Prostate gland (tissue), 2 donors: ENCODE data around the gene PTK7. TPM values are rescaled to one million over a fixed set of nuclear protein-coding genes. Genes with fewer than 3 reads are reported as not detected.

Experiments
- DNase-seq: peaks from one replicate; pipeline ENCODE4 v3.0.0-alpha.2; 2019; ENCODE audit warnings: low spot score
- H3K27ac ChIP-seq, 2 donors: fragments of 200-600 bp; sonication (generic); 2 replicates each; pipeline ENCODE4 v1.5.1; 2017 to 2019
- H3K27me3 ChIP-seq: fragments of 200-600 bp; sonication (generic); replicated peaks from 2 replicates; pipeline ENCODE4 v1.5.1; 2019; ENCODE audit not compliant: insufficient read depth
- H3K36me3 ChIP-seq, 2 donors: fragments of 200-600 bp; sonication (generic); 1 replicate in 1 of 2; 2 replicates in 1 of 2; pipeline versions ENCODE4 v1.5.1 to v1.8.1; 2017 to 2019
- H3K4me1 ChIP-seq: fragments of 200-600 bp; sonication (generic); replicated peaks from 2 replicates; pipeline ENCODE4 v1.5.1; 2019
- H3K4me3 ChIP-seq, 2 donors: fragments of 200-600 bp; sonication (generic); 2 replicates each; pipeline ENCODE4 v1.5.1; 2017 to 2019
- H3K9me3 ChIP-seq: fragments of 200-600 bp; sonication (generic); 2 replicates; pipeline ENCODE4 v1.5.1; 2017
- CTCF ChIP-seq, 4 experiments: fragments of 200-600 bp in 2 of 4; fragments of 450-650 bp in 2 of 4; sonication (generic) in 2 of 4; IDR thresholded peaks; 1 replicate in 3 of 4; 2 replicates in 1 of 4; pipeline ENCODE4 v1.5.1; 2016 to 2019; ENCODE audit warnings: antibody characterized with exemption in 4 of 4, mild to moderate bottlenecking in 2 of 4, moderate library complexity in 2 of 4
- POLR2A ChIP-seq: fragments of 450-650 bp; IDR thresholded peaks from one replicate; pipeline ENCODE4 v1.6.1; 2016; ENCODE audit warnings: antibody characterized with exemption, mild to moderate bottlenecking
- POLR2AphosphoS5 ChIP-seq: sonication (generic); formaldehyde crosslinking; IDR thresholded peaks from one replicate; pipeline ENCODE4 v1.6.1; 2017; ENCODE audit warnings: antibody characterized with exemption
- WGBS: methylation state at CpG from one replicate; pipeline ENCODE4 v1.1.5; 2018; 5-methylcytosine and 5-hydroxymethylcytosine counted together
- intact Hi-C: fragments of 100-400 bp; cut with DNase I; formaldehyde crosslinking; loops from one replicate; pipeline ENCODE4 v1.14.2; 2022
- total RNA-seq, 2 donors: library from RNA; depleted of rRNA; stranded (reverse); fragments of >200 nt; gene quantifications; one replicate each; pipeline ENCODE4 v1.1.0, GENCODE V29; 2016

Gene PTK7
- total RNA-seq, 2 donors from 2014 or later = 83.3 to 85.2 TPM

GRCh38 chr6:43189776-43190304, 113.7 kb downstream of the PTK7 start:
- Histone ChIP-seq H3K27ac (no peak overlapping the region), H3K4me1 (no peaks in the 10 kb centered on the region), H3K36me3 (peaks cover 0 to 7% of the 10 kb centered on the region in 2 donors), H3K27me3 (no peaks in the 10 kb centered on the region), H3K9me3 (no peaks in the 10 kb centered on the region), H3K4me3 (no peak overlapping the region)
- no peak for DNase-seq
- TF ChIP-seq POLR2A (no peak), CTCF (IDR thresholded peaks at IDR 0.05) (no peak), POLR2AphosphoS5 (no peak)
- intact Hi-C loops = no loop called here
- 79% methylated on average over 6 of the region's 6 CpGs for WGBS

GRCh38 chr6:43192911-43193310, 116.8 kb downstream of the PTK7 start:
- no peak for TF ChIP-seq POLR2AphosphoS5
- TF ChIP-seq POLR2A = no peak
- TF ChIP-seq CTCF (IDR thresholded peaks at IDR 0.05) = no peak
- Histone ChIP-seq H3K4me3 (no peak overlapping the region), H3K36me3 (peaks cover 0 to 6% of the 10 kb centered on the region in 2 donors), H3K4me1 (no peaks in the 10 kb centered on the region), H3K27ac (no peak overlapping the region), H3K27me3 (no peaks in the 10 kb centered on the region), H3K9me3 (no peaks in the 10 kb centered on the region)
- WGBS = 88% methylated on average over 9 of the region's 9 CpGs
- intact Hi-C loops = no loop called here
- DNase-seq = no peak

GRCh38 chr6:43193929-43194328, 117.8 kb downstream of the PTK7 start:
- Histone ChIP-seq H3K4me3 (no peak overlapping the region), H3K27me3 (no peaks in the 10 kb centered on the region), H3K9me3 (no peaks in the 10 kb centered on the region), H3K4me1 (no peaks in the 10 kb centered on the region), H3K36me3 (peaks cover 0 to 7% of the 10 kb centered on the region in 2 donors), H3K27ac (no peak overlapping the region)
- WGBS = 92% methylated on average over 5 of the region's 5 CpGs
- TF ChIP-seq CTCF (IDR thresholded peaks at IDR 0.05) = no peak
- intact Hi-C loops = no loop called here
- no peak for DNase-seq

DNA sequence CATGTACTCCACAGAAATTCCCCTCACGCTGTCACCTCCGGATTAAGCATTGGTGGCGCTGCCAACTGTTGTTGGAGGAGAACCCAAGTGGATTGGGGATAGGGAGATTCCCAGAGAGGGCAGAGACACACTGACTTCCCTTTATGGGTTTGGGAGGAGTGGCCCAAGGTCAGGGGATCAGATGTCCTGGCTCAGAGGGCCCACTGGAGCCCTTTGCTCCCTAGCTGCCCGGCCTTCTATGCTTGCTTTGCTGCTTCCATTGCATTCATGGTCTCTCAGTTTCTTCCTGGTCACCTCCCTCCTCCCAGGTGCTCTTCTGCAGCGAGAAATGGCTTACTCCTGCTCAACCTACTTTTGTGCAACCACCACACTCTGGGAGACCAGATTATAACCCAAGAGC, 120.2 kb downstream of the PTK7 start:
- DNase-seq = no peak
- intact Hi-C loops = no loop called here
- Histone ChIP-seq H3K9me3 (no peaks in the 10 kb centered on the region), H3K36me3 (peaks cover 0 to 7% of the 10 kb centered on the region in 2 donors), H3K4me3 (no peak overlapping the region), H3K27me3 (no peaks in the 10 kb centered on the region), H3K27ac (no peak overlapping the region), H3K4me1 (no peaks in the 10 kb centered on the region)
- TF ChIP-seq POLR2A (no peak), POLR2AphosphoS5 (no peak), CTCF (IDR thresholded peaks at IDR 0.05) (no peak)
- WGBS = 85% methylated on average over 5 of the region's 5 CpGs

DNA sequence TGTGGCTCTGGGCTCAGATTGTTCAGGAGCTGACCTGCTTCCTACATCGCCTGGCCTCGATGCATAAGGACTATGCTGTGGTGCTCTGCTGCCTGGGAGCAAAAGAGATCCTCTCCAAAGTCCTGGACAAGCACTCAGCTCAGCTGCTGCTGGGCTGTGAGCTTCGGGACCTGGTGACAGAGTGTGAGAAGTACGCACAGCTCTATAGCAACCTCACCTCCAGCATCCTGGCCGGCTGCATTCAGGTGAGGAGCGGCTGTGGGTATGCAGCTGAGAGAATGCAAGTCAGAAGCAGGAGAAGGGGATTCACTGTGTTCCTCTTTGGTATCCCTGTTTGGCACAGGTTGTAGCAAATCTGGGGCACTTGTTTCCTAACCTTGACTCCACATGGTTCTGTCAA, 123.8 kb downstream of the PTK7 start:
- TF ChIP-seq CTCF (IDR thresholded peaks at IDR 0.05) (no peak), POLR2AphosphoS5 (no peak), POLR2A (no peak)
- no peaks in the 10 kb centered on the region for H3K27me3 ChIP-seq
- 86% methylated on average over 6 of the region's 6 CpGs for WGBS
- H3K4me3 ChIP-seq = no peak overlapping the region
- no peak for DNase-seq
- no peaks in the 10 kb centered on the region for H3K4me1 ChIP-seq
- H3K36me3 ChIP-seq = peaks cover 0 to 7% of the 10 kb centered on the region in 2 donors
- H3K9me3 ChIP-seq = no peaks in the 10 kb centered on the region
- intact Hi-C loops = no loop called here
- H3K27ac ChIP-seq = no peak overlapping the region
